Karpas-422 (cell line): Measurements from ENCODE around the gene RASA2. TPM values are rescaled to one million over a fixed set of nuclear protein-coding genes. Genes with fewer than 3 reads are reported as not detected.

Source experiments
- DNase-seq: peaks from one replicate; pipeline ENCODE4 v3.0.0-alpha.2; 2015
- H2AFZ ChIP-seq: fragments of 200-600 bp; sonication (generic); 2 replicates; pipeline ENCODE4 v1.6.1; 2014; ENCODE audit warnings: antibody characterized with exemption, low read length, mixed read lengths
- H3K27ac ChIP-seq: fragments of 200-600 bp; sonication (generic); 2 replicates; pipeline ENCODE4 v1.5.1; 2014; ENCODE audit warnings: mild to moderate bottlenecking, low read length, moderate library complexity
- H3K27me3 ChIP-seq: fragments of 200-600 bp; sonication (generic); 2 replicates; pipeline ENCODE4 v1.6.1; 2014; ENCODE audit warnings: low read length, mixed read lengths
- H3K36me3 ChIP-seq: fragments of 200-600 bp; sonication (generic); 2 replicates; pipeline ENCODE4 v1.6.1; 2014; ENCODE audit warnings: low read length, mixed read lengths; ENCODE audit not compliant: insufficient read depth
- H3K4me1 ChIP-seq: fragments of 200-600 bp; sonication (generic); 2 replicates; pipeline ENCODE4 v1.6.1; 2014; ENCODE audit warnings: mild to moderate bottlenecking, low read length, mixed read lengths
- H3K4me2 ChIP-seq: fragments of 200-600 bp; sonication (generic); 2 replicates; pipeline ENCODE4 v1.6.1; 2014; ENCODE audit warnings: low read length, low read depth, mild to moderate bottlenecking; ENCODE audit not compliant: poor library complexity, severe bottlenecking
- H3K4me3 ChIP-seq: fragments of 200-600 bp; sonication (generic); 2 replicates; pipeline ENCODE4 v1.5.1; 2014; ENCODE audit warnings: mild to moderate bottlenecking, antibody characterized with exemption, low read length, mixed read lengths
- H3K79me2 ChIP-seq: fragments of 200-600 bp; sonication (generic); 2 replicates; pipeline ENCODE4 v1.6.1; 2014; ENCODE audit warnings: mild to moderate bottlenecking, low read length, mixed read lengths
- H3K9ac ChIP-seq: fragments of 200-600 bp; sonication (generic); 2 replicates; pipeline ENCODE4 v1.6.0; 2014; ENCODE audit warnings: low read length
- H3K9me2 ChIP-seq: fragments of 200-600 bp; sonication (generic), shearing (Covaris generic); replicated peaks from 2 replicates; pipeline ENCODE4 v1.6.0; 2014; ENCODE audit warnings: mild to moderate bottlenecking, low read length, moderate library complexity; ENCODE audit not compliant: insufficient read depth
- H3K9me3 ChIP-seq: fragments of 300-700, 200-600 bp; sonication (generic); 2 replicates; pipeline ENCODE4 v1.6.1; 2014; ENCODE audit warnings: low read length, mixed read lengths
- H4K20me1 ChIP-seq: fragments of 200-600 bp; sonication (generic); 2 replicates; pipeline ENCODE4 v1.6.1; 2014; ENCODE audit warnings: mild to moderate bottlenecking, antibody characterized with exemption, low read length, low read depth; ENCODE audit not compliant: insufficient read depth
- total RNA-seq: library from RNA; depleted of rRNA; stranded (reverse); fragments of >200 nt; shearing (Covaris generic); gene quantifications from 2 replicates; pipeline ENCODE4 v1.2.3, GENCODE V29; 2014; ENCODE audit warnings: low replicate concordance

RASA2 gene
- total RNA-seq, 1 experiment from 2014 or later = 27.1 TPM

DNA sequence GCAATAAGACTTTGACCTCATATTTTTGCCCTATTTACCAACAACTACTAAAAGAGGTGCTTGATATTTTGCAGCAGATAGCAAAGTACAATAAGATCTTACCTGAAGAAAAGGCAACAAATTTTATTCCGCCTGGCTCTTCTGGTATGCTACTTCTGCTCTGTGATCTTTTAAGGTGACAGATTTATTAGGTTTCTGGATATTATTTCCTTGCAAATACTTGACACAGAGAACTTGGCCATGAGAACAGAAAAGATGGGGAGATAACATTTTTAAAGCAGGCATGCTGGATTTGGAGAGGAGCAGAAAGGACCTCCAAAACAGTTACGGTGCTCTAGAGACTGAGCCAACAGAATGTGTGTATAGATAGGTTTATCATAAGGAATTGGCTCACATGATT, 164.6 kb downstream of the RASA2 start:
- Histone ChIP-seq H4K20me1 (no peaks in the 10 kb centered on the region), H3K27ac (no peak overlapping the region), H2AFZ (no peak overlapping the region), H3K9ac (no peak overlapping the region), H3K4me3 (no peak overlapping the region), H3K36me3 (no peaks in the 10 kb centered on the region), H3K9me2 (no peaks in the 10 kb centered on the region), H3K79me2 (no peaks in the 10 kb centered on the region), H3K27me3 (no peaks in the 10 kb centered on the region), H3K9me3 (no peaks in the 10 kb centered on the region), H3K4me2 (no peak overlapping the region), H3K4me1 (no peaks in the 10 kb centered on the region)
- no peak for DNase-seq

DNA sequence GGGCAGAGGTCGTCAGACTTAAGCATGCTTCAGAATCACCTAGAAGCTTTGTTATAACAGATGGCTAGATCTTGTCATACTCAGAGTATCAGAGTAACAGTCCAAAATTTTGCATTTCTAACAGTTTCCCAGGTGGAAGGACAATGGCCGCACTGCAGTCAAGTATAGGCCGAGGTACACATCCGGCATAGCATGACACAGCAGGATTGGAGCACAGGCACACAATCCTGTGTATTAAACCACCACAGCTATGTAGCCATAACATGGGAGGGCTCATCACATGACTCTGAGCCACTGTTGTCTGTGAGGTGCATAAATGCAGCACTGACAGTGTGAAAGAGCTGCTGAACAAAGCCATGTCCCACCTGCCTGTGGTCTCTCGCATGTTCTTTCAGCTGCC, 165.5 kb downstream of the RASA2 start:
- no peaks in the 10 kb centered on the region for H3K4me1 ChIP-seq
- H2AFZ ChIP-seq = no peak overlapping the region
- DNase-seq = no peak
- no peak overlapping the region for H3K4me2 ChIP-seq
- no peaks in the 10 kb centered on the region for H3K9me3 ChIP-seq
- no peak overlapping the region for H3K27ac ChIP-seq
- no peak overlapping the region for H3K4me3 ChIP-seq
- H3K79me2 ChIP-seq = no peaks in the 10 kb centered on the region
- no peaks in the 10 kb centered on the region for H4K20me1 ChIP-seq
- H3K9ac ChIP-seq = no peak overlapping the region
- no peaks in the 10 kb centered on the region for H3K36me3 ChIP-seq
- H3K9me2 ChIP-seq = no peaks in the 10 kb centered on the region
- H3K27me3 ChIP-seq = no peaks in the 10 kb centered on the region; the same call in 1 of the 2 replicates

- Histone ChIP-seq H3K27me3 (no peaks in the 10 kb centered on the region; the same call in 1 of the 2 replicates), H3K9me3 (no peaks in the 10 kb centered on the region), H3K9me2 (no peaks in the 10 kb centered on the region), H3K79me2 (no peaks in the 10 kb centered on the region), H3K4me3 (no peak overlapping the region), H3K4me1 (peaks cover 8% of the 10 kb centered on the region; the same call in 1 of the 2 replicates), H3K27ac (no peak overlapping the region), H3K4me2 (no peak overlapping the region), H3K9ac (no peak overlapping the region), H3K36me3 (no peaks in the 10 kb centered on the region), H4K20me1 (no peaks in the 10 kb centered on the region), H2AFZ (no peak overlapping the region)
- DNase-seq = no peak
These were observed 167.0 kb downstream of the RASA2 start for GRCh38 chr3:141653847-141654246.

- Histone ChIP-seq H4K20me1 (no peaks in the 10 kb centered on the region), H3K9me3 (no peaks in the 10 kb centered on the region), H3K27me3 (no peaks in the 10 kb centered on the region; the same call in 1 of the 2 replicates), H3K79me2 (no peaks in the 10 kb centered on the region), H3K4me2 (no peak overlapping the region), H3K4me3 (no peak overlapping the region), H2AFZ (no peak overlapping the region), H3K9me2 (no peaks in the 10 kb centered on the region), H3K9ac (no peak overlapping the region), H3K4me1 (peaks cover 8% of the 10 kb centered on the region; the same call in 1 of the 2 replicates), H3K27ac (no peak overlapping the region), H3K36me3 (no peaks in the 10 kb centered on the region)
- no peak for DNase-seq
These were observed 169.0 kb downstream of the RASA2 start for GRCh38 chr3:141655801-141656200.

DNA sequence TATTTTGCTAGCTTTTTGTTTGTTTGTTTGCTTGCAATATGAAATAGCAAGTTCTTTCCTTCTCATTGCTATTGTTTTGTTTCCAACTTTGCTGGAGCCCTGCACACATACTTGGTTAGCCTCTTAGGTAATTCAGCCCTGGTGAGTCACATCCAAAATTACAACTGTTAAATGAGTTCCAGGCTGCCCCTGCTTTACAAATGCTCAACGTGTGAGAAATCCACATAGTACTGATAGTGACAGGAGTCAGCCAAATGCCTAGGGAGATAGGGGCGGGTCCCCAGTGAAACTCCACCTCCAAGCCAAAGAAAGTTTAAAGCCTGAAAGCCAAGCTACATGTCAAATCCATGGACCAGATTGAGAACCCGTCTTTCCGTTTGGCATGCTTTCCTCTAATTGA, 169.9 kb downstream of the RASA2 start:
- no peaks in the 10 kb centered on the region for H3K9me2 ChIP-seq
- H3K79me2 ChIP-seq = no peaks in the 10 kb centered on the region
- H3K36me3 ChIP-seq = no peaks in the 10 kb centered on the region
- H3K9ac ChIP-seq = no peak overlapping the region
- H3K9me3 ChIP-seq = no peaks in the 10 kb centered on the region
- H4K20me1 ChIP-seq = no peaks in the 10 kb centered on the region
- H3K4me3 ChIP-seq = no peak overlapping the region
- peaks cover 8% of the 10 kb centered on the region; the same call in 1 of the 2 replicates for H3K4me1 ChIP-seq
- no peak overlapping the region for H3K27ac ChIP-seq
- H3K4me2 ChIP-seq = no peak overlapping the region
- no peak overlapping the region for H2AFZ ChIP-seq
- H3K27me3 ChIP-seq = no peaks in the 10 kb centered on the region; the same call in 1 of the 2 replicates
- DNase-seq = no peak

DNA sequence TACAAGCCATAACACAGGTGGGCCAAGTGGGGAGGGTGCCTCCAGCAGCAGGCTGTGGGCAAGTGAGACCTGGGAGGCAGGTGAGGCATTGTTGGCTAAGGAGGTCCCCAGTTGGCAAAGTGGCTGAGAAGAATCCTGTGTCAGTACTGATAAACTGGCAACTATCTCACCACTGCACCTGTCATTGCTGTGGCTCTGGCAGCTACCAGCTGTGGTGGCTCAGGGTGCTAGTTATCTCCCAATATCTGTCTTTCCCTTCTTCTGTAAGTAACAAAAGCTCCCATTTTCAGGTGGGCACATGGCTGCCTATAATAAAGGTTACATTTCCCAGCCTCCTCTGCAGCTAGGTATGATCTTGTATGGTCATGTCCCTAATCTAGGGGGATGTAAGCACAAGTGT, 170.7 kb downstream of the RASA2 start:
- Histone ChIP-seq H3K4me2 (no peak overlapping the region), H3K9me2 (no peaks in the 10 kb centered on the region), H3K27me3 (no peaks in the 10 kb centered on the region; the same call in 1 of the 2 replicates), H3K79me2 (no peaks in the 10 kb centered on the region), H3K9ac (no peak overlapping the region), H3K4me3 (no peak overlapping the region), H3K36me3 (no peaks in the 10 kb centered on the region), H2AFZ (no peak overlapping the region), H3K27ac (no peak overlapping the region), H3K4me1 (peaks cover 8% of the 10 kb centered on the region; the same call in 1 of the 2 replicates), H3K9me3 (no peaks in the 10 kb centered on the region), H4K20me1 (no peaks in the 10 kb centered on the region)
- no peak for DNase-seq

GRCh38 chr3:141659821-141660613, 173.2 kb downstream of the RASA2 start:
- Histone ChIP-seq H3K4me1 (peaks cover 8% of the 10 kb centered on the region; the same call in 1 of the 2 replicates), H3K9me2 (no peaks in the 10 kb centered on the region), H3K9me3 (no peaks in the 10 kb centered on the region), H3K4me2 (no peak overlapping the region), H3K27ac (no peak overlapping the region), H3K4me3 (no peak overlapping the region), H3K79me2 (no peaks in the 10 kb centered on the region), H3K9ac (no peak overlapping the region), H3K27me3 (no peaks in the 10 kb centered on the region; the same call in 1 of the 2 replicates), H3K36me3 (no peaks in the 10 kb centered on the region), H2AFZ (no peak overlapping the region), H4K20me1 (no peaks in the 10 kb centered on the region)
- no peak for DNase-seq

GRCh38 chr3:141660614-141660947, 173.8 kb downstream of the RASA2 start:
- H3K4me1 ChIP-seq = peaks cover 8% of the 10 kb centered on the region; the same call in 1 of the 2 replicates
- no peaks in the 10 kb centered on the region for H3K79me2 ChIP-seq
- no peak overlapping the region for H3K4me2 ChIP-seq
- no peaks in the 10 kb centered on the region for H3K9me3 ChIP-seq
- no peak overlapping the region for H2AFZ ChIP-seq
- no peak for DNase-seq
- H3K9ac ChIP-seq = no peak overlapping the region
- H3K9me2 ChIP-seq = no peaks in the 10 kb centered on the region
- H4K20me1 ChIP-seq = no peaks in the 10 kb centered on the region
- H3K4me3 ChIP-seq = no peak overlapping the region
- no peaks in the 10 kb centered on the region; the same call in 1 of the 2 replicates for H3K27me3 ChIP-seq
- no peak overlapping the region for H3K27ac ChIP-seq
- H3K36me3 ChIP-seq = no peaks in the 10 kb centered on the region
